Prostate gland (tissue), 2 donors: ENCODE data around the gene C16orf90.

Experiments
- CTCF ChIP-seq, 4 experiments: fragments of 200-600 bp in 2 of 4; fragments of 450-650 bp in 2 of 4; sonication (generic) in 2 of 4; IDR thresholded peaks; 1 replicate in 3 of 4; 2 replicates in 1 of 4; pipeline ENCODE4 v1.5.1; 2016 to 2019; ENCODE audit warnings: antibody characterized with exemption in 4 of 4, mild to moderate bottlenecking in 2 of 4, moderate library complexity in 2 of 4
- POLR2A ChIP-seq: fragments of 450-650 bp; IDR thresholded peaks from one replicate; pipeline ENCODE4 v1.6.1; 2016; ENCODE audit warnings: antibody characterized with exemption, mild to moderate bottlenecking
- POLR2AphosphoS5 ChIP-seq: sonication (generic); formaldehyde crosslinking; IDR thresholded peaks from one replicate; pipeline ENCODE4 v1.6.1; 2017; ENCODE audit warnings: antibody characterized with exemption

GRCh38 chr16:3529175-3529574 is 33.9 kb upstream of the C16orf90 start:
- no peak for TF ChIP-seq CTCF (IDR thresholded peaks at IDR 0.05)
- no peak for TF ChIP-seq POLR2A
- TF ChIP-seq POLR2AphosphoS5: no peak
